ENCODE data around the gene OTOG. TPM values are rescaled to one million over a fixed set of nuclear protein-coding genes. Genes with fewer than 3 reads are reported as not detected.

The OTOG gene
- total RNA-seq, 1 donor from 2014 or later = 42.1 TPM

DNA sequence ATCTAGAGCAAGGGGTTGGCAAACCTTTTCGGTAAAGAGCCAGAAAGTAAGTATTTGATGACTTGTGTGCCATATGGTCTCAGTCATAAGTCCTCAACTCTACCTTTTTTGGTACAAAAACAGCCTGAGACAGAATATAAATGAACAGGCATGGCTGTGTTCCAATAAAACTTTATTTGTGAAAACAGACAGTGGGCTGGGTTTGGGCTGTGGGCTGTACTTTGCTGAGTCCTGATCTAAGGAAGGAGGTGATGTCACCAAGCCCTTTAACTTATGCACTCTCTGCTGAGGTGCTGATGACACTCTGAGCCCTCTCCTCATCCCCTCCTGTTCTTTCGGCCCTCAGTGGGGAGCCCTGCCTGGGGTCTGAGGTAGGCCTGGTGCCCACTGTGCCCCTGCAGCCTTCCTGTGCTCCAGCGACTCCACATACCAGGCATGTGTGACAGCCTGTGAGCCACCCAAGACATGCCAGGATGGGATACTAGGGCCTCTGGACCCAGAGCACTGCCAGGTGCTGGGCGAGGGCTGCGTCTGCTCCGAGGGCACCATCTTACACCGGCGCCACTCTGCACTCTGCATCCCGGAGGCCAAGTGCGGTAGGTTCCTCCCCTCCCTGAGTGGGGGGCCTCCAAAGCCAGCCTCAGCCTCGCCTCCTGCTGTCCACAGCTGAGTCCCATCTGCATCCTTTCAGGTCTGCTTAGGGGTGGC lies 86.4 kb downstream of the OTOG start:
- Histone ChIP-seq H3K9me3 (ENCODE audit: low read depth) (no peaks in the 10 kb centered on the region), H3K4me2 (no peak overlapping the region), H3K27ac (no peak overlapping the region), H4K20me1 (ENCODE audit: low read depth) (no peaks in the 10 kb centered on the region), H3K4me1 (no peaks in the 10 kb centered on the region), H3K27me3 (no peaks in the 10 kb centered on the region), H3K4me3 (no peak overlapping the region), H3K9ac (no peak overlapping the region), H2AFZ (replicated peaks) (no peak overlapping the region), H3K36me3 (no peaks in the 10 kb centered on the region), H3F3A (ENCODE audit: low read depth) (no peaks in the 10 kb centered on the region), H3K79me2 (ENCODE audit: low read depth) (no peaks in the 10 kb centered on the region)
- H3K4me3 Mint-ChIP-seq = no peak overlapping the region
- no peaks in the 10 kb centered on the region for H3K36me3 Mint-ChIP-seq
- TF ChIP-seq, protein P1, sequence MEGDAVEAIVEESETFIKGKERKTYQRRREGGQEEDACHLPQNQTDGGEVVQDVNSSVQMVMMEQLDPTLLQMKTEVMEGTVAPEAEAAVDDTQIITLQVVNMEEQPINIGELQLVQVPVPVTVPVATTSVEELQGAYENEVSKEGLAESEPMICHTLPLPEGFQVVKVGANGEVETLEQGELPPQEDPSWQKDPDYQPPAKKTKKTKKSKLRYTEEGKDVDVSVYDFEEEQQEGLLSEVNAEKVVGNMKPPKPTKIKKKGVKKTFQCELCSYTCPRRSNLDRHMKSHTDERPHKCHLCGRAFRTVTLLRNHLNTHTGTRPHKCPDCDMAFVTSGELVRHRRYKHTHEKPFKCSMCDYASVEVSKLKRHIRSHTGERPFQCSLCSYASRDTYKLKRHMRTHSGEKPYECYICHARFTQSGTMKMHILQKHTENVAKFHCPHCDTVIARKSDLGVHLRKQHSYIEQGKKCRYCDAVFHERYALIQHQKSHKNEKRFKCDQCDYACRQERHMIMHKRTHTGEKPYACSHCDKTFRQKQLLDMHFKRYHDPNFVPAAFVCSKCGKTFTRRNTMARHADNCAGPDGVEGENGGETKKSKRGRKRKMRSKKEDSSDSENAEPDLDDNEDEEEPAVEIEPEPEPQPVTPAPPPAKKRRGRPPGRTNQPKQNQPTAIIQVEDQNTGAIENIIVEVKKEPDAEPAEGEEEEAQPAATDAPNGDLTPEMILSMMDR (IDR thresholded peaks at IDR 0.05) = no peak
- TF ChIP-seq EZH2phosphoT487 (IDR thresholded peaks at IDR 0.05) = no peak
- TF ChIP-seq EZH2 (IDR thresholded peaks at IDR 0.05) = no peak
- DNase-seq (ENCODE audit: low spot score) = no peak
- H3K4me1 Mint-ChIP-seq = no peaks in the 10 kb centered on the region
- H3K9me3 Mint-ChIP-seq = no peaks in the 10 kb centered on the region
- H3K27me3 Mint-ChIP-seq (ENCODE audit: insufficient read depth, low read depth) = peaks cover 4% of the 10 kb centered on the region
- H3K27ac Mint-ChIP-seq = no peak overlapping the region

DNA sequence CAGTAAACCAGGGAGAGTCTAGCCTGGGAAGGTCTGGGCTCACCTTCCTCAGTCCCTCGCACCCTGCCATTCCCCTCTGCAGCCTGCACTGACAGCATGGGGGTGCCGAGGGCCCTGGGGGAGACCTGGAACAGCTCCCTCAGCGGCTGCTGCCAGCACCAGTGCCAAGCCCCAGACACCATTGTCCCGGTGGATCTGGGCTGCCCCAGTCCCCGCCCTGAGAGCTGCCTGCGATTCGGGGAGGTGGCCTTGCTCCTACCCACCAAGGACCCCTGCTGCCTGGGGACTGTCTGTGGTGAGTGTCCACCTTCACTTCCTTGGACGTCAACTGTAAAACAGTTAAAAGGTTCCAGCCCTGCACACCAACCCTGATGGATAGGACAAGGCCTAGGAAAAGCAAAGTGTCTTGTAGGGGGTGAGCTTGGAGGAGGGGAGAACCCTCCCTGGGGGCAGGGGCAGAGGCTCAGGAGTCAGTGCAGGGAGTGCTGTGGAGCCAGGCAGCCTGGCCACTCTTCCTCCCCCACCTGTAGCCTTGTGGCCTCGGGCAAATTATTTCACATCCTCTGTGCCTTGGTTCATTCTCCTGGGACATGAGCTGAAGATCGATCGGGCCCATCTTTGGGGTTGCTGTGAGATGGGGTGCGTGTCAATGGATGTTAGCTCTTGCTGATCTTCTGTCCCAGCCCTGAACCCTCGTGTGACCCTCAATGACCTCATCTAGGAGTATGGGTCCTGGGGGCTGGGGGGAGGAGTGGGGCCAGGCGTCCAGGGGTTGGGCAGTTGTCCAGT lies 87.1 kb downstream of the OTOG start:
- no peak for DNase-seq (ENCODE audit: low spot score)
- peaks cover 5% of the 10 kb centered on the region for H3K27me3 Mint-ChIP-seq (ENCODE audit: insufficient read depth, low read depth)
- no peaks in the 10 kb centered on the region for H3K9me3 Mint-ChIP-seq
- Histone ChIP-seq H2AFZ (replicated peaks) (no peak overlapping the region), H3K9me3 (ENCODE audit: low read depth) (no peaks in the 10 kb centered on the region), H3F3A (ENCODE audit: low read depth) (no peaks in the 10 kb centered on the region), H4K20me1 (ENCODE audit: low read depth) (no peaks in the 10 kb centered on the region), H3K79me2 (ENCODE audit: low read depth) (no peaks in the 10 kb centered on the region), H3K4me2 (no peak overlapping the region), H3K36me3 (no peaks in the 10 kb centered on the region), H3K27ac (no peak overlapping the region), H3K4me3 (no peak overlapping the region), H3K4me1 (no peaks in the 10 kb centered on the region), H3K27me3 (no peaks in the 10 kb centered on the region), H3K9ac (no peak overlapping the region)
- TF ChIP-seq EZH2phosphoT487 (IDR thresholded peaks at IDR 0.05) (no peak), EZH2 (IDR thresholded peaks at IDR 0.05) (no peak)
- TF ChIP-seq, protein P1 (IDR thresholded peaks at IDR 0.05) = no peak
- no peak overlapping the region for H3K27ac Mint-ChIP-seq
- H3K4me1 Mint-ChIP-seq = no peaks in the 10 kb centered on the region
- no peaks in the 10 kb centered on the region for H3K36me3 Mint-ChIP-seq
- no peak overlapping the region for H3K4me3 Mint-ChIP-seq

GRCh38 chr11:17634776-17635550 lies 87.9 kb downstream of the OTOG start:
- Histone ChIP-seq H4K20me1 (ENCODE audit: low read depth) (no peaks in the 10 kb centered on the region), H3K79me2 (ENCODE audit: low read depth) (no peaks in the 10 kb centered on the region), H3K27me3 (no peaks in the 10 kb centered on the region), H3K4me2 (no peak overlapping the region), H3F3A (ENCODE audit: low read depth) (no peaks in the 10 kb centered on the region), H2AFZ (replicated peaks) (no peak overlapping the region), H3K36me3 (no peaks in the 10 kb centered on the region), H3K4me3 (no peak overlapping the region), H3K27ac (no peak overlapping the region), H3K9ac (no peak overlapping the region), H3K9me3 (ENCODE audit: low read depth) (no peaks in the 10 kb centered on the region), H3K4me1 (no peaks in the 10 kb centered on the region)
- no peaks in the 10 kb centered on the region for H3K36me3 Mint-ChIP-seq
- no peak overlapping the region for H3K4me3 Mint-ChIP-seq
- H3K9me3 Mint-ChIP-seq = no peaks in the 10 kb centered on the region
- H3K27me3 Mint-ChIP-seq (ENCODE audit: insufficient read depth, low read depth) = peaks cover 5% of the 10 kb centered on the region
- H3K27ac Mint-ChIP-seq = no peak overlapping the region
- no peaks in the 10 kb centered on the region for H3K4me1 Mint-ChIP-seq
- no peak for TF ChIP-seq EZH2 (IDR thresholded peaks at IDR 0.05)
- TF ChIP-seq EZH2phosphoT487 (IDR thresholded peaks at IDR 0.05) = no peak
- TF ChIP-seq, protein P1 (IDR thresholded peaks at IDR 0.05) = no peak
- DNase-seq (ENCODE audit: low spot score) = no peak

Measured in neural progenitor cell (in vitro differentiated cells).